Epithelial cell of proximal tubule (primary cell): ENCODE measurements around the gene ARHGEF4. TPM values are rescaled to one million over a fixed set of nuclear protein-coding genes. Genes with fewer than 3 reads are reported as not detected.

Experiments used
- DNase-seq: peaks from one replicate; pipeline ENCODE4 v3.0.0-alpha.2; 2011; ENCODE audit warnings: low read depth
- H3K4me3 ChIP-seq: 2 replicates; pipeline ENCODE4 v1.5.1; 2011; ENCODE audit warnings: low read depth, mild to moderate bottlenecking, low read length
- CTCF ChIP-seq: conservative IDR thresholded peaks from 2 replicates; pipeline ENCODE4 v1.5.1; 2012; ENCODE audit warnings: low read depth, mild to moderate bottlenecking, low read length
- total RNA-seq: library from RNA; depleted of rRNA; stranded (reverse); fragments of >200 nt; gene quantifications from 2 replicates; pipeline ENCODE4 v1.2.3, GENCODE V29; 2015

ARHGEF4 gene
- total RNA-seq, 1 donor from 2014 or later, result 2.1 TPM

- no peak overlapping the region for H3K4me3 ChIP-seq
- no peak for DNase-seq
- TF ChIP-seq CTCF, result no peak
Measured at GRCh38 chr2:131031431-131031841, 194.7 kb downstream of the ARHGEF4 start.

- DNase-seq, result no peak
- H3K4me3 ChIP-seq, result no peak overlapping the region
- TF ChIP-seq CTCF, result no peak
Measured at GRCh38 chr2:131031875-131032274, 195.2 kb downstream of the ARHGEF4 start.

- no peak for DNase-seq
- no peak overlapping the region for H3K4me3 ChIP-seq
- TF ChIP-seq CTCF, result no peak
Measured at GRCh38 chr2:131032393-131032836, 195.7 kb downstream of the ARHGEF4 start.

- no peak overlapping the region for H3K4me3 ChIP-seq
- no peak for DNase-seq
- TF ChIP-seq CTCF, result no peak
Measured at GRCh38 chr2:131033786-131034121, 197.0 kb downstream of the ARHGEF4 start.

- no peak overlapping the region for H3K4me3 ChIP-seq
- no peak for DNase-seq
- no peak for TF ChIP-seq CTCF
Measured at GRCh38 chr2:131034122-131035051, 197.7 kb downstream of the ARHGEF4 start.

- TF ChIP-seq CTCF, result no peak
- DNase-seq, result no peak
- H3K4me3 ChIP-seq, result no peak overlapping the region
Measured at GRCh38 chr2:131035112-131035825, 198.6 kb downstream of the ARHGEF4 start.

GRCh38 chr2:131035826-131036231, 199.1 kb downstream of the ARHGEF4 start:
- H3K4me3 ChIP-seq, result no peak overlapping the region

More at GRCh38 chr2:131035826-131036231, 199.1 kb downstream of the ARHGEF4 start:
- no peak for TF ChIP-seq CTCF
- no peak for DNase-seq
